ENCODE measurements around the gene RCSD1. TPM values are rescaled to one million over a fixed set of nuclear protein-coding genes. Genes with fewer than 3 reads are reported as not detected.
A peak's percentile ranks its signal among the peaks of the same experiment; 100 is the strongest.

The RCSD1 gene
- total and polyA plus RNA-seq, 4 experiments from 2014 or later: 124 to 173 (median 146) TPM

GRCh38 chr1:167635156-167635648 lies 5.2 kb downstream of the RCSD1 start:
- POLR2A ChIA-PET (ENCODE audit: partially characterized antibody): interaction anchor here (0.9 to 13.5 kb wide), 7 partner anchors 7 to 80 kb away, joined by 4 to 255 read pairs (median 13); no protein-coding TSS in a partner anchor
- H3K4me3 Mint-ChIP-seq: peak overlapping the region in 4 of 8 donors; percentile 16 to 30 (median 23)
- Histone ChIP-seq H3K27me3 (ENCODE audit: insufficient read depth, low read length) (no peaks in the 10 kb centered on the region), H3K9me3 (ENCODE audit: control insufficient read depth in 1 of 2, low read length in 2 of 2) (no peaks in the 10 kb centered on the region), H3K4me3 (ENCODE audit: low read length in 2 of 2) (no peak overlapping the region), H3K4me1 (ENCODE audit: insufficient read depth, low read length) (peaks cover 90% of the 10 kb centered on the region), H3K27ac (ENCODE audit: low read depth, low read length) (no peak overlapping the region), H3K36me3 (ENCODE audit: insufficient read depth, low read length) (peaks cover 21% of the 10 kb centered on the region)
- peaks cover 0 to 2% (median 0%) of the 10 kb centered on the region in 8 donors for H3K9me3 Mint-ChIP-seq
- CTCF ChIA-PET (ENCODE audit: partially characterized antibody): interaction anchor here (0.6 to 15.4 kb wide), 8 partner anchors 8 to 310 kb away, joined by 4 to 406 read pairs (median 29); no protein-coding TSS in a partner anchor
- intact Hi-C loops (cut with micrococcal nuclease): no loop called here
- no peak for DNase-seq
- peak overlapping the region in 4 of 7 donors; percentile 57 to 97 (median 97) for H3K27ac Mint-ChIP-seq
- H3K27me3 Mint-ChIP-seq: no peaks in the 10 kb centered on the region
- H3K4me1 Mint-ChIP-seq: peaks cover 59 to 98% (median 73%) of the 10 kb centered on the region in 4 donors
- H3K36me3 Mint-ChIP-seq: peaks cover 24 to 74% of the 10 kb centered on the region in 2 donors

GRCh38 chr1:167635941-167636340 lies 5.9 kb downstream of the RCSD1 start:
- H3K9me3 Mint-ChIP-seq: peaks cover 0 to 2% (median 0%) of the 10 kb centered on the region in 8 donors
- H3K27me3 Mint-ChIP-seq: no peaks in the 10 kb centered on the region
- Histone ChIP-seq H3K4me1 (ENCODE audit: insufficient read depth, low read length) (peaks cover 98% of the 10 kb centered on the region), H3K4me3 (ENCODE audit: low read length in 2 of 2) (peak overlapping the region in 1 of 2 donors; percentile 45), H3K9me3 (ENCODE audit: control insufficient read depth in 1 of 2, low read length in 2 of 2) (no peaks in the 10 kb centered on the region), H3K36me3 (ENCODE audit: insufficient read depth, low read length) (peaks cover 28% of the 10 kb centered on the region), H3K27me3 (ENCODE audit: insufficient read depth, low read length) (no peaks in the 10 kb centered on the region), H3K27ac (ENCODE audit: low read depth, low read length) (peak overlapping the region; percentile 43)
- H3K36me3 Mint-ChIP-seq: peaks cover 28 to 77% of the 10 kb centered on the region in 2 donors
- H3K4me1 Mint-ChIP-seq: peaks cover 61 to 100% (median 80%) of the 10 kb centered on the region in 4 donors
- DNase-seq: no peak
- peak overlapping the region in 6 of 7 donors; percentile 65 to 97 (median 87) for H3K27ac Mint-ChIP-seq
- H3K4me3 Mint-ChIP-seq: peak overlapping the region in 6 of 8 donors; percentile 35 to 94 (median 83)
- ChIA-PET POLR2A (ENCODE audit: partially characterized antibody) (interaction anchor here (0.8 to 13.5 kb wide), 9 partner anchors 8 to 79 kb away, joined by 3 to 255 read pairs (median 10); no protein-coding TSS in a partner anchor), CTCF (ENCODE audit: partially characterized antibody) (interaction anchor here (0.8 to 15.4 kb wide), 13 partner anchors 8 to 83 kb away, joined by 3 to 406 read pairs (median 16); partner anchors contain the start of gene CREG1)
- intact Hi-C loops (cut with micrococcal nuclease): no loop called here

DNA sequence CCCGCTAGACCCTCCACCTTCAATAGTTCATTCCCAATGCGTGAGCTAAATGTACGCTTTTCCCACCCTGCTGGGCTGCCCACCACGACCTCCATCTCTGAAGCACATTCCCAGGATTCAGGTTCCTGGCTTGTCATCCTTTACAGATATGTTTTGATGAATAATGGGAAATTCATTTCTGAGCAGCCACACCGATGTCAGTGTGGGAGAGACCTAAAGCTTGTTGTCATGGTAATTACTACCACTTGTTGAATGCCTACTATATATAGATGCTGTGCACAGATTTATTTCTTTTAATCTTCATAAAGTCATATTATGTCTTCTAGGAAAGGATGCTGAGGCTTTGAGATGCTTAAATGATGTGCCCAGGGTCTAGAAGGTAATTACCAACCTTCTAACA lies 8.0 kb downstream of the RCSD1 start:
- POLR2A ChIA-PET (ENCODE audit: partially characterized antibody): interaction anchor here (1.1 to 13.5 kb wide), 9 partner anchors 8 to 76 kb away, joined by 4 to 255 read pairs (median 12); no protein-coding TSS in a partner anchor
- no peak overlapping the region for H3K4me3 ChIP-seq (ENCODE audit: low read length in 2 of 2)
- intact Hi-C loops (cut with micrococcal nuclease): no loop called here
- H3K27ac ChIP-seq (ENCODE audit: low read depth, low read length): peak overlapping the region; percentile 43
- peaks cover 42 to 83% of the 10 kb centered on the region in 2 donors for H3K36me3 Mint-ChIP-seq
- H3K36me3 ChIP-seq (ENCODE audit: insufficient read depth, low read length): peaks cover 33% of the 10 kb centered on the region
- peak overlapping the region; percentile 85 to 97 (median 94) for H3K27ac Mint-ChIP-seq
- H3K4me3 Mint-ChIP-seq: peak overlapping the region in 7 of 8 donors; percentile 61 to 94 (median 86)
- no peaks in the 10 kb centered on the region for H3K27me3 Mint-ChIP-seq
- peaks cover 68 to 100% (median 88%) of the 10 kb centered on the region in 4 donors for H3K4me1 Mint-ChIP-seq
- CTCF ChIA-PET (ENCODE audit: partially characterized antibody): interaction anchor here (1.1 to 15.4 kb wide), 17 partner anchors 11 to 377 kb away, joined by 4 to 406 read pairs (median 6); no protein-coding TSS in a partner anchor
- peaks cover 0 to 2% (median 0%) of the 10 kb centered on the region in 8 donors for H3K9me3 Mint-ChIP-seq
- peaks cover 99% of the 10 kb centered on the region for H3K4me1 ChIP-seq (ENCODE audit: insufficient read depth, low read length)
- H3K9me3 ChIP-seq (ENCODE audit: control insufficient read depth in 1 of 2, low read length in 2 of 2): no peaks in the 10 kb centered on the region
- no peaks in the 10 kb centered on the region for H3K27me3 ChIP-seq (ENCODE audit: insufficient read depth, low read length)
- no peak for DNase-seq

- H3K4me1 Mint-ChIP-seq: peaks cover 69 to 100% (median 89%) of the 10 kb centered on the region in 4 donors
- DNase-seq: peak in 2 of 5 donors; percentile 15 to 35
- Histone ChIP-seq H3K4me1 (ENCODE audit: insufficient read depth, low read length) (peaks cover 99% of the 10 kb centered on the region), H3K9me3 (ENCODE audit: control insufficient read depth in 1 of 2, low read length in 2 of 2) (no peaks in the 10 kb centered on the region), H3K4me3 (ENCODE audit: low read length in 2 of 2) (no peak overlapping the region), H3K27me3 (ENCODE audit: insufficient read depth, low read length) (no peaks in the 10 kb centered on the region), H3K36me3 (ENCODE audit: insufficient read depth, low read length) (peaks cover 26% of the 10 kb centered on the region), H3K27ac (ENCODE audit: low read depth, low read length) (peak overlapping the region; percentile 26)
- H3K9me3 Mint-ChIP-seq: peaks cover 0 to 2% (median 0%) of the 10 kb centered on the region in 8 donors
- peaks cover 34 to 80% of the 10 kb centered on the region in 2 donors for H3K36me3 Mint-ChIP-seq
- peak overlapping the region; percentile 69 to 88 (median 85) for H3K27ac Mint-ChIP-seq
- peak overlapping the region in 5 of 8 donors; percentile 26 to 61 (median 40) for H3K4me3 Mint-ChIP-seq
- ChIA-PET CTCF (ENCODE audit: partially characterized antibody) (interaction anchor here (1.2 to 15.4 kb wide), 3 partner anchors 38 to 100 kb away, joined by 4 to 406 read pairs (median 8); no protein-coding TSS in a partner anchor), POLR2A (ENCODE audit: partially characterized antibody) (interaction anchor here (7.1 kb wide), 1 partner anchor 10 kb away, joined by 73 read pairs; the partner anchor contains the start of gene RCSD1)
- H3K27me3 Mint-ChIP-seq: no peaks in the 10 kb centered on the region
- intact Hi-C loops (cut with micrococcal nuclease): no loop called here
These were observed 10.0 kb downstream of the RCSD1 start for GRCh38 chr1:167640051-167640450.

GRCh38 chr1:167641786-167642500 lies 11.9 kb downstream of the RCSD1 start:
- peaks cover 68 to 100% (median 90%) of the 10 kb centered on the region in 4 donors for H3K4me1 Mint-ChIP-seq
- no peaks in the 10 kb centered on the region for H3K9me3 ChIP-seq (ENCODE audit: control insufficient read depth in 1 of 2, low read length in 2 of 2)
- H3K36me3 ChIP-seq (ENCODE audit: insufficient read depth, low read length): peaks cover 26% of the 10 kb centered on the region
- intact Hi-C loops (cut with micrococcal nuclease): no loop called here
- no peaks in the 10 kb centered on the region for H3K27me3 ChIP-seq (ENCODE audit: insufficient read depth, low read length)
- POLR2A ChIA-PET (ENCODE audit: partially characterized antibody): interaction anchor here (1.0 to 7.1 kb wide), 5 partner anchors 12 to 46 kb away, joined by 4 to 73 read pairs (median 5); partner anchors contain the start of gene RCSD1
- H3K27ac Mint-ChIP-seq: peak overlapping the region; percentile 53 to 91 (median 85)
- CTCF ChIA-PET (ENCODE audit: partially characterized antibody): interaction anchor here (0.5 to 1.7 kb wide), 7 partner anchors 9 to 343 kb away, joined by 3 to 7 read pairs (median 3); no protein-coding TSS in a partner anchor
- peak overlapping the region; percentile 39 for H3K27ac ChIP-seq (ENCODE audit: low read depth, low read length)
- peaks cover 99% of the 10 kb centered on the region for H3K4me1 ChIP-seq (ENCODE audit: insufficient read depth, low read length)
- no peaks in the 10 kb centered on the region for H3K27me3 Mint-ChIP-seq
- H3K36me3 Mint-ChIP-seq: peaks cover 46 to 86% of the 10 kb centered on the region in 2 donors
- peak overlapping the region; percentile 43 to 81 (median 58) for H3K4me3 Mint-ChIP-seq
- H3K9me3 Mint-ChIP-seq: peaks cover 0 to 2% (median 0%) of the 10 kb centered on the region in 8 donors
- H3K4me3 ChIP-seq (ENCODE audit: low read length in 2 of 2): no peak overlapping the region
- DNase-seq: peak in 4 of 5 donors; percentile 33 to 69 (median 51)

DNA sequence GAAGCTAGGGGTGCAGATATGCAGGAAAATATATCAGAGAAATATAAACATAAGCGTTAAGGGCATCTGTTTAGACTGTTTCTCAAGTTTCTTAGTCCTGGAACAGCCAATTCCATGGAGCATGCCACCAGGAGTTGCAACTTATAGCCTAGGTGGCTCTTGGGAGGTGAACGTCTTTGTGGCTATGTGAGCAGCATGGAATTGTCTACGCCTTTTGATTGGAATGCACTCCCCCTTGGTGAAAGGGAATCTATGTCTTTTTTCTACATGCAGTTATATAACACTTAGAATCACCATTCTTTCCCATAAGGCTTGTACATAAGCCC lies 12.4 kb downstream of the RCSD1 start:
- peaks cover 46 to 82% of the 10 kb centered on the region in 2 donors for H3K36me3 Mint-ChIP-seq
- Histone ChIP-seq H3K4me1 (ENCODE audit: insufficient read depth, low read length) (peaks cover 97% of the 10 kb centered on the region), H3K4me3 (ENCODE audit: low read length in 2 of 2) (no peak overlapping the region), H3K36me3 (ENCODE audit: insufficient read depth, low read length) (peaks cover 26% of the 10 kb centered on the region), H3K27ac (ENCODE audit: low read depth, low read length) (no peak overlapping the region), H3K27me3 (ENCODE audit: insufficient read depth, low read length) (no peaks in the 10 kb centered on the region), H3K9me3 (ENCODE audit: control insufficient read depth in 1 of 2, low read length in 2 of 2) (no peaks in the 10 kb centered on the region)
- ChIA-PET POLR2A (ENCODE audit: partially characterized antibody) (interaction anchor here (1.0 to 7.1 kb wide), 5 partner anchors 12 to 45 kb away, joined by 4 to 73 read pairs (median 5); partner anchors contain the start of gene RCSD1), CTCF (ENCODE audit: partially characterized antibody) (interaction anchor here (0.6 to 1.7 kb wide), 6 partner anchors 8 to 342 kb away, joined by 3 to 7 read pairs (median 4); no protein-coding TSS in a partner anchor)
- H3K9me3 Mint-ChIP-seq: peaks cover 0 to 2% (median 0%) of the 10 kb centered on the region in 8 donors
- peaks cover 63 to 98% (median 86%) of the 10 kb centered on the region in 4 donors for H3K4me1 Mint-ChIP-seq
- DNase-seq: no peak
- peak overlapping the region; percentile 53 to 91 (median 85) for H3K27ac Mint-ChIP-seq
- H3K27me3 Mint-ChIP-seq: no peaks in the 10 kb centered on the region
- intact Hi-C loops (cut with micrococcal nuclease): no loop called here
- H3K4me3 Mint-ChIP-seq: peak overlapping the region in 7 of 8 donors; percentile 43 to 81 (median 62)

Data from CD4-positive, alpha-beta memory T cell (primary cell).